HG03457 (cell line): ENCODE data around the gene TMPRSS7.
A peak's percentile ranks its signal among the peaks of the same experiment; 100 is the strongest.

Source experiments
- ATAC-seq: cut with Tn5 transposase; IDR thresholded peaks from one replicate; pipeline ENCODE4 v1.9.1; 2021; ENCODE audit warnings: moderate number of reproducible peaks; ENCODE audit not compliant: unreplicated experiment

The TMPRSS7 gene, protein sequence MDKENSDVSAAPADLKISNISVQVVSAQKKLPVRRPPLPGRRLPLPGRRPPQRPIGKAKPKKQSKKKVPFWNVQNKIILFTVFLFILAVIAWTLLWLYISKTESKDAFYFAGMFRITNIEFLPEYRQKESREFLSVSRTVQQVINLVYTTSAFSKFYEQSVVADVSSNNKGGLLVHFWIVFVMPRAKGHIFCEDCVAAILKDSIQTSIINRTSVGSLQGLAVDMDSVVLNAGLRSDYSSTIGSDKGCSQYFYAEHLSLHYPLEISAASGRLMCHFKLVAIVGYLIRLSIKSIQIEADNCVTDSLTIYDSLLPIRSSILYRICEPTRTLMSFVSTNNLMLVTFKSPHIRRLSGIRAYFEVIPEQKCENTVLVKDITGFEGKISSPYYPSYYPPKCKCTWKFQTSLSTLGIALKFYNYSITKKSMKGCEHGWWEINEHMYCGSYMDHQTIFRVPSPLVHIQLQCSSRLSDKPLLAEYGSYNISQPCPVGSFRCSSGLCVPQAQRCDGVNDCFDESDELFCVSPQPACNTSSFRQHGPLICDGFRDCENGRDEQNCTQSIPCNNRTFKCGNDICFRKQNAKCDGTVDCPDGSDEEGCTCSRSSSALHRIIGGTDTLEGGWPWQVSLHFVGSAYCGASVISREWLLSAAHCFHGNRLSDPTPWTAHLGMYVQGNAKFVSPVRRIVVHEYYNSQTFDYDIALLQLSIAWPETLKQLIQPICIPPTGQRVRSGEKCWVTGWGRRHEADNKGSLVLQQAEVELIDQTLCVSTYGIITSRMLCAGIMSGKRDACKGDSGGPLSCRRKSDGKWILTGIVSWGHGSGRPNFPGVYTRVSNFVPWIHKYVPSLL

DNA sequence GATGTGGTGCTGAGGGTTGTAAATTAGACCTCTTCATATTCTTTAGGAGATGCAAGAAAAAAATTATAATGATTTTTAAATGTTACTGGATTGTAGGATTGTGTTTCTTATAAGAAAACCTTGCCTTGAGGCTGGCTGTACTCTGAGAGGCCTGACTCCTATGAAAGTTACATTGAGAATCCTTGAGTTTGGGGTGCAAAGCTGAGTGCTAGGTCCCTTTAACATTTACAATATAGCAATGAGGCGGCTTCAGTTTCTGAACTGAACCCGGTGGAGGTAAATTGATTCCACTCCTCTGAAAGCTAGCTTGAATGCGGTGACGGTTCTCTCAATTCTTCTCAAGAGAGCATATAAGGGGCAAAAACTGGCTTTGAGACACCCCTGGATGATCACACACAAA lies at the start of gene TMPRSS7:
Gene TMPRSS7, plus strand, starts transcription at position 301 of the 400 bp plus-strand sequence. CDS start 110 bp downstream, outside the sequence.
- ATAC-seq = no peak

- ATAC-seq = no peak
These were observed 47.7 kb upstream of the TMPRSS7 start for GRCh38 chr3:111986800-111987199.

DNA sequence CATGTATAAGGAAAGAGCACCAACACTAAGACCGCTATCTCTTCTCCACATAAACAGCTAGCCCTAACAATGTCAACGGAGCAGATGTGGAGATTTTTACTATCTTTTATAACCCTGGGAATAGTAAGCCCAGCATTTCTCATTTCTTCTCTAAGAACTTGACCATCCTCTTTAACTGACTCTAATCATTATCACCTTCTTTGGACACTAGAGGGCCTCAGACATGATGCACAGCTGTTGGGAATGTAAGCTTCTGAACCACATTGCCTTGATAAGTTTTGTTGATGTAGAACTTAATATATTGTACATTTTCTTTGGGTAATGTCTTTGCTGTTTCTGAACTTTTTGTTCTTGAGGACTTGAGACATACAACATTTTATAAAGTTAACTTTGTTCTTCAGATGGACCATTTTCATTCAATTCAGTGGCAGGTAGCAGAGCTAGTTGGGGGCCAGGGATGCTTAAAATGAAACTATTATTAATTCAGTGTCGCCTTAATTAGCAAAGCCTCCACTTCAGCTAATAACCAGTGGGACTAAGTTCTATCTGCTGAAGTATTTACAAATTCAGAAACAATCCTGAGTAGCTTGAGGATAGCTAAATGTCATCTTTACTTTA lies 45.4 kb upstream of the TMPRSS7 start:
- ATAC-seq = peak; percentile 88

DNA sequence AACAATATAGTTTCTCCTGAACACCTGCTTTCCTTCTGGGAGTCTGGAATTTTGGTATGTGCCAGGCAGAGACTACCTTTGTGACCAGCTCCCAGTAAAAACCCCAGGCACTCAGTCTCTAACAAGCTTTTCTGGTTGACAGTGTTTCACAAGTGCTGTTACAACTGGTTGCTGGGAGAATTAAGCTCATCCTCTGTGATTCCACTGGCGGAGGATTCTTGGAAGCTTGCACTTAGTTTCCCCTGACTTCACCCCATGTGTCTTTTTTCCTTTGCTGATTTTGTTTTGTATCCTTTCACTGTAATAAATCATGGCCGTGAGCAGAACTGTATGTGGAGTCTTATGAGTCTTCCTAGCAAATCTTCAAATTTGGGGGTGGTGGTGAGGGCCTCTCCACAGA lies 41.5 kb upstream of the TMPRSS7 start:
- ATAC-seq = no peak

- ATAC-seq = no peak
These were observed 35.7 kb upstream of the TMPRSS7 start, which contains the start of gene TAGLN3 for GRCh38 chr3:111998636-111999483. Gene TAGLN3 (plus strand): TSS chr3:111998922. CDS start chr3:111999423, 501 bp downstream.

DNA sequence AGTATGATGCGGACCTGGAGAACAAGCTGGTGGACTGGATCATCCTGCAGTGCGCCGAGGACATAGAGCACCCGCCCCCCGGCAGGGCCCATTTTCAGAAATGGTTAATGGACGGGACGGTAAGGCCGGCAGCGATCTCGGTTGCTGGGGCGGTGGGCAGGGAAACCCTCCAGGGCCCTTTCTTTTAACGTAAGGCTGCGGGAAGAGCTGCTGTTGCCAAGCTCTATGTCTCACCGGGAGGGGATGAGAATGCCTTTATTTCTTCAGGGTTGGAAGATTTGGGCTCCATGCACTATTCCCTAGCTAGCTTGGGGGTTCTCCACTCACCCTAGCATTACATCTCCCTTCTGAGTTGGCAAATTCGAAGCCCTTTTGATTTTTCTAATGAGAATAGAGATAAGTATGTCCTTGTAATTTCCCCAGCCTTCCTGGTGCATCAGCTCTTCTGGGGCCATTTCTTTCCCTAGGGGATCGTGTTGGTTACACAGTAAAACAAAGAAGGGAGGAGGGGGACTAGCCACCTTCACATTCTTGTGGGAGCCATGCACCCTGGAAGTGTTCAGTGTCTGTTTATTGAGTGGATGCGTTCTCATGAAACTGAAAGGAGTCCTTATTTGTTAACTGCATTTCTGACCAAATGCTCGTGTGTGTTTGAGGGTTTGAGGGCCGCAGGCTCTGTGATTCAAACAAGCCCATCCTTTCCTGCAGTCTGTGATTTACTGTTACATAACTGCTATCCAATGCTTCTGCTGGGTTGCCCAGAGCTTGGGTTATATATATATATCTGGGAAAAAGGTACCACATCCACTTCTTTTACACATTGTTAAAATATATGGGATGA lies 34.8 kb upstream of the TMPRSS7 start:
- ATAC-seq = no peak

DNA sequence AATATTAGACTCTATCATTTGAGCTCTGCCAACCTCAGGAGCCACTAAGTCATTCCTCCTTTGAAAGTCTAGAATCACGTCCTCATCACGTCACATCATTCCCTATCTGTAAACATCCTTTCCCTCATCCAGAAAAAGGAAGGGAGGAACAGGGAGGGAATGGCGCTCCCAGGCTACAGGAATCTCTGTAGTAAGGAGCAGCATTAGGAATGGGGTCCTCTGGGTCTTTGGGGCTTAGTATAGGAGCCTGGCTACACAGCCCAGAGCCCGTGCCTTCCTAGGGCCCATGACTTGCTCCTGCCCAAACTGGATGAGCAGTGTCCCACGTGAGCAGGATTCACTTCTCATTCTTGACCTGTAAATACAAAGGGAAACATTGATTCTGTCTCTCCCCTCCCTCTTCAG lies 34.2 kb upstream of the TMPRSS7 start:
- no peak for ATAC-seq

DNA sequence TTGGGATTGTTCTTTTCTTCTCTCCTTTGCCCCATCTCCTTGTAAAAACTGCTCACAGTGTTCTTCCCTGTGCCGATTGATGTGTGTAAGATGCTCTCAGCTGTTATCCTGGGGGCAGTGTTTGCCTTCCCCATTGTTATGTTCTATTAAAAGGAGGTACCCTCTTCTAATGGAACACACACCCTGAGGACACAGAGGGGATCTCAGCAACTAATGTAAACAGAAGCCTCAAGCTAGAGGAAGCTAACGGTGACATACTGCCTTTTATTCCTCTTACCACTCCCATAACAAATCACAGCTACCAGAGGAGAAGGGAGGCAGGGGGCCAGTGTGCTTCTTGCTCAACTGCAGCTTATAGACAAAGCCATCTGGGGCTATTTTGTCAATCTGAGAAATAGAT lies 33.6 kb upstream of the TMPRSS7 start:
- no peak for ATAC-seq

DNA sequence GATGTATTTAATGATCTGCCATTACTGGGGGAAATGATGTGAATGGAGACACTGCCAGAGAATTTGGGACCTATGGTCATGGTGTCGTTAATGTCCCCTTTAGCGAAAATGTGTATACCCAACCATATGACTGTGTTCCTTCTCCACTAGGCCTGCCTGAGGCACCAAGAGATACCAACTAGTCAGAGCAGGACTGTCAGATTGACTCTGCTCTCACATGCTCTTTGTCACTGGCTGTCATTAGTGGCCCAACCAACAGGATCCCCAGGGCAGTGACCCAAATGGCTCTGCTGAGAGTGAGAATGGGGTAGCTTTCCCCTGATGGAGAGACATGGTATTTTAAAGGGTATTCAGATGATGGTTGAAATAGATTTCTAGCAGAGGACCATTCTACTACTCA lies 33.0 kb upstream of the TMPRSS7 start:
- ATAC-seq = no peak

DNA sequence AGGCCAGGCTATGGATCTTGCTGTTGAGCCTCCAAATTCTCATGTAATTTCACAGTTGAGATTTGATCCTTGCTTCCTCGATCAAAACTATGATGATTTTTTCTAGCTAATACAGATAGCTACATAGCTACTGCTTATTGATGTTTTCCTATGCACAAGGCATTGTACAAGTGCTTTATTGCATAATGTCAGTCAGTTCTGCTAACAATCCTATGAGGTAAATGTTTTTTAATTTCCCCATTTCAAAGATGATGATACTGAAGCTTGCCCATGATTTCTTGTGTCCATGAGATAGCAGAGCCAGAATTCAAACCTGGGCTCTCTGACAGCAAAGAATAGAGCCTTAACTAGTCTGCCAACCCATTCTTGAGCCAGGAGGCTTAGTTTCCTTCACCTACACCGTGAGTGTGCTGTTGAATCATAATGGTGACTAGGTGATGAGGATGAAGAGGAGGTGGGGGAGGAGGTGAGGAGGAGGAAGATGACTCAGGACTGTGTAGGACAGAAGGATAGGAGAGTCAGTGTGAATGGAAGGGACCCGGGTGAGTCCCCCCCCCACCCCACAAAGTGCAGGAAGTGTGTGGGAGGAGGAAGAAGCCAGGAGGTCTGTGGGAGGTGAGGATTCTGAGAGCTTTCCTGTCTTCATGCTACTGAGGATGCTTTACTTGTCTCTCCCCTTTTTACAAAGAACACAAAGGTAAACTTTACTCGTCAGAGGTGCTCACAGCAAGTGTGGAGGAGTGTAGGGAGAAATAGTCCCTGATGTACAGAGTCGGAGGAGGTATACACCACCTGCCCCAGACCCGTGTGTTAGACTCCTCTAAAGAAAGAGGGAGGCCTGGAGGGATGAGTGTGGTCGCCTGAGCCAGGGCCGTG lies 32.2 kb upstream of the TMPRSS7 start:
- no peak for ATAC-seq

DNA sequence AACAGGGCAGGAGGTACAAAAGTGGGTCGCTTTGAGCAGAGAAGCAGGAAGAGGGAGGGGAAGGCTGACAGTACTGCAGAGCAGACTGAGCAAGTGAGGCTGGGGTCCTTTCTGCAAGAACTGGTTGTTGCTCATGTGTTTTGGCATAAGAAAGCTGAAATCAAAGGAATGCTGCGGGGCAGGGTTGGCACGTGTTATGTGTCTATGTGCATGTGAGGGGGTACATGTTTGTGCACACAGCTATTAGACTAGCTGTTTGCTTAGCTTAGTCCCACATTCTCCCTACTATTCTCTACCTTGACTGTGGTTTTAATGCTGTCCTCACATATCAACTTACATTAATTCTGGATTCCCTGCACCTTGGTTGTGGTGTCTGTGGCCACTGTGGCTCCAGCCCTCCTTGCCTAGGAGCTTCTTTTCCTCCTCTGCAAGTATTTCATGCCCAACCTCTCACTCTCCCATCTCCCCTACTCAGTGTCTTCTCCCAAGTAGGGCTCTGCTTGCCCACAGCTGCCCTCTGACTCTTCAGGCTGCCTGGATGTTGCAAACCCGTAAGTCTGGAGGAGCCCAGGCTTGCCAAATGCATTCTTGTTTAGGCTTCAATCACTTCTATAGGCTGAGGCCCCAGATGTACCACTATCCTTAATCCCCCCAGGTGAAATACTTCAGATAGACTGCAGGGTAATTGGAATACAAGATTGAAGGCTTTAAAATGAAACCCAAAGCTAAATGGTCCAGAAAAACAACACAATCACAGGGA lies 31.0 kb upstream of the TMPRSS7 start:
- no peak for ATAC-seq

- ATAC-seq = no peak
These were observed 30.3 kb upstream of the TMPRSS7 start for GRCh38 chr3:112004187-112004586.

GRCh38 chr3:112004669-112005068 lies 29.9 kb upstream of the TMPRSS7 start:
- no peak for ATAC-seq

DNA sequence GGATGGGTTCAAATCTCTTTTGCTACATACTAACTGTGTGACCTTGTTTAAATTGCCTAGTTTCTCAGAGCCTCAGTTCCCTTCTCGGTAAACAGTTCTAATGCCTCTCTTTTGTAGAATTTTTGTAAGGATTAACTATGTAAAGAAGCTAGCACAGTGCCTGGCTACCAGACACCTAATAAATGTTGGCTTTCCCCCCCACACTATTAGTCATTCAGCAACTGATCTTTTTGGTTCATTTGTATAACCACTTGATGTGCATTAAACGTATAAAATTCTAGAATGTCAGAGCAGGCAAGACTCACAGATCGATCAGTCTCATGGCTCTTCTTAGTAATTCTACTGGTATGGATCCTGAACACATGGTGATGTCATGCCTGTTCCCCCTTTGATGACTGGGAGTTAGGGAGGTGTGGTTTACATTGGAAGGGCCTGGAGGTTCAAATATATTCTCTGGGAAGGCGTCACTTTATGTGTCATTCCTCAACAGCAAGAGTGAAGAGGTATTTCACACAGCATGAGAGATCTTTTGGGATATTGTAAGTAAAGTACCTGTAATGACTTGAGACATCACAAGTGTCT lies 29.4 kb upstream of the TMPRSS7 start:
- no peak for ATAC-seq

DNA sequence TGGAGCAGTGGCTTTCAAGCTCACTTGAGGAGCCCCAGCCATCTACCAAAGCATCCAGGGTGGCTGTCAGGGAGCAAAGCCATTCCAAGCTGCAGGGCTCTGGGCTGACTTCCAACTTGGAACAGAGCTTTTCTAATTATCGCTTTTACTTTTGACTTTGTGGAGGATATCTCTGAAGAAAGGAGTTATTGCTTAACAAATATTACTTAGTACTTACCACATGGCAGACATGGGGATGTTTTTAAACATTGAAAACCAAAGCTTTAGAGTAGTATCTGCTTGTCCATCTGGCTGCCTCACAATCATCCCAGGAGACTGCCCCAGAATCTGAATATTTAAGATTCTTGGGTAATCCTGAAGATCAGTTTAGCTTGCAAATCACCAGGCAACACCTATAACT lies 26.9 kb upstream of the TMPRSS7 start:
- no peak for ATAC-seq

DNA sequence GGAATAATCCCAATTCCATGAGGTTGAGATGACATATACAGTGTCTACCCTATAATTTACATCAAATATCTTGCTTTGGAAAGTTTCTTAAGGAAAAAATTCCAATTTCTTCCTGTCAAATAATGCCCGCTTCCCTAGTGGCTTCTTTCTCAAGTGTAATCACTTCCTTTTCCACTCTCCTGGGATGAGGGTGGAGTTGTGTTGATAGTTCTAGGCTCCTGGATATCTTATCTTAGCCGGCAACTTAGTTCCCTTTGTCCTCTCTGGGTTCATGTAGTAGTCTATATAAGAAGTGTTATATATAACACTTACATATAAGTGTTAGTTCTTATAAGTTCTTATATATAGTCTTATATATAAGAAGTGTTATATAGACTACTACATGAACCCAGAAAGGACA lies 24.9 kb upstream of the TMPRSS7 start:
- no peak for ATAC-seq

GRCh38 chr3:112010636-112011035 lies 23.9 kb upstream of the TMPRSS7 start:
- ATAC-seq = no peak
